AG10803 (cell line): ENCODE measurements around the gene PDGFD.

Source experiments
- DNase-seq: peaks from one replicate; pipeline ENCODE4 v3.0.0; 2010; ENCODE audit warnings: low read depth
- H3K4me3 ChIP-seq: 2 replicates; pipeline ENCODE4 v1.5.1; 2011; ENCODE audit warnings: mild to moderate bottlenecking, low read length, control low read depth
- CTCF ChIP-seq: conservative IDR thresholded peaks from 2 replicates; pipeline ENCODE4 v1.5.1; 2011; ENCODE audit warnings: mild to moderate bottlenecking, low read length, control low read depth, inconsistent platforms

Gene PDGFD

DNA sequence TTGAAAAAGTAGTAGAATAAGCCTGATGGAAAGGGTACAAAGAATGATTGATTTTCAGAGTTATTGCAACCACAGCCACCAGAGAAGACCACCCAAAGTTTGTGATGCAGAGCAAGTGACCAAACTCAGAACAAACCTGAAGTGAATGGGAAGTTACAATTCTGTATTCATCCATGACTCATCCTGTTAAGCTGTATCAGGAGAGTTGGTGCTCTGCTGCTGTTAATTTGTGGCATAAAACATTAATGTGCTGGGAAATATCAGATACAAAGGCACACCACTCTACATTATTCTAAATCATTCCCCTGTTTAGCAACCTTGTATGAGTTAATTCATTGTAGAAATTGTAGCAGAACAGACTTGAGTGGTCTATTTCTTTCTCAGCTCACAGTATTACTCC, 19.6 kb upstream of the PDGFD start:
- no peak overlapping the region for H3K4me3 ChIP-seq
- TF ChIP-seq CTCF, result no peak
- no peak for DNase-seq

- TF ChIP-seq CTCF, result no peak
- DNase-seq, result no peak
- H3K4me3 ChIP-seq, result no peak overlapping the region
Observed at GRCh38 chr11:104175769-104176168, 11.8 kb upstream of the PDGFD start.

DNA sequence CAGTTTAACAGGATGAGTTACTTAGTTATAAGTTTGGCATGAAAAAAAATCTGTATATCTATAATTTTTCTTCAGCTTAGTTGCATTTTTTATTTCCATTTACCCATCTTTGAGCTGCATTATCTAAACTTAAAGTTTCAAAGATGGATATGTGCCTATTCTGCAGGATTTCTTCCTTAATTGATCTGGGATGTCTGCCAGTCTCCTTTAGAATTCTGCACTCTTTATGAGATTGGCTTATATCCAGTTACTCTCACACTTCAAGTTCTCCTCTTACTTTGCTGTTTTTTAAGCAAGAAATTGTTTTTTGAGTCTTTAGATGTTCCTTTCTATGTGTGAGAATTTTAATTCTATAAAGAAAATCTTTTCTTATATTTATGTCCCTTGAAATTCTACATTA, 5.1 kb upstream of the PDGFD start:
- no peak overlapping the region for H3K4me3 ChIP-seq
- DNase-seq, result no peak
- TF ChIP-seq CTCF, result no peak

DNA sequence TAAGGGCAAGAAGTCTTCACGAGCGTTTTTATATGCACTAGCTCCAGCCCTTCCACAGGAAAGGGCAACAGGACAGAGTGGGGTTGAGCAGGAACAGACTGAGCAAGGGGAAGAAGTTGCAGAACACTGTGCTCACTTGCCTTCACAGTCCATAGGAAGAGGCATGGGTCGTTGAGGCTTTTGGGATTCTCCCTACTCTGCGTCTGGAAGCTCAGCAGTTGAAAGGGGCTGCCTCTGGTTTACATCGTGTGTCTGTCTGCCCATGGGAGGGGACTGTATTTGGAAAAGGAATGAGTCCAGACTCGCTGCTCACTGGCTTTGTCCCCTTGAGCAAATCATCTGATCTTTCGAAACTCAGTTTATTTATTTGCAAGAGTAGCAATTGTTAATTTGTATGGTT, 1.1 kb upstream of the PDGFD start:
- no peak for DNase-seq
- no peak overlapping the region for H3K4me3 ChIP-seq
- TF ChIP-seq CTCF, result no peak

- peak overlapping the region; percentile 76 for H3K4me3 ChIP-seq
- DNase-seq, result peak; percentile 17
- no peak for TF ChIP-seq CTCF
Observed at GRCh38 chr11:104163100-104164027, 583 bp downstream of the PDGFD start.

GRCh38 chr11:104161751-104162450, 2.0 kb downstream of the PDGFD start:
- DNase-seq, result peak; percentile 28
- no peak for TF ChIP-seq CTCF
- peak overlapping the region; percentile 76 for H3K4me3 ChIP-seq
